CD4-positive, alpha-beta T cell treated with Interleukin-15 for 4 hours (primary cell): ENCODE results near the gene IPPK.
"Not testable (repeated sequence)": the region's sequence is repeated elsewhere in the genome, so short reads cannot be mapped to it uniquely, and the experiment has no call there.

Experiments used
- DNase-seq: peaks from one replicate; pipeline ENCODE4 v3.0.0-alpha.2; 2020; ENCODE audit warnings: low spot score

IPPK gene

DNA sequence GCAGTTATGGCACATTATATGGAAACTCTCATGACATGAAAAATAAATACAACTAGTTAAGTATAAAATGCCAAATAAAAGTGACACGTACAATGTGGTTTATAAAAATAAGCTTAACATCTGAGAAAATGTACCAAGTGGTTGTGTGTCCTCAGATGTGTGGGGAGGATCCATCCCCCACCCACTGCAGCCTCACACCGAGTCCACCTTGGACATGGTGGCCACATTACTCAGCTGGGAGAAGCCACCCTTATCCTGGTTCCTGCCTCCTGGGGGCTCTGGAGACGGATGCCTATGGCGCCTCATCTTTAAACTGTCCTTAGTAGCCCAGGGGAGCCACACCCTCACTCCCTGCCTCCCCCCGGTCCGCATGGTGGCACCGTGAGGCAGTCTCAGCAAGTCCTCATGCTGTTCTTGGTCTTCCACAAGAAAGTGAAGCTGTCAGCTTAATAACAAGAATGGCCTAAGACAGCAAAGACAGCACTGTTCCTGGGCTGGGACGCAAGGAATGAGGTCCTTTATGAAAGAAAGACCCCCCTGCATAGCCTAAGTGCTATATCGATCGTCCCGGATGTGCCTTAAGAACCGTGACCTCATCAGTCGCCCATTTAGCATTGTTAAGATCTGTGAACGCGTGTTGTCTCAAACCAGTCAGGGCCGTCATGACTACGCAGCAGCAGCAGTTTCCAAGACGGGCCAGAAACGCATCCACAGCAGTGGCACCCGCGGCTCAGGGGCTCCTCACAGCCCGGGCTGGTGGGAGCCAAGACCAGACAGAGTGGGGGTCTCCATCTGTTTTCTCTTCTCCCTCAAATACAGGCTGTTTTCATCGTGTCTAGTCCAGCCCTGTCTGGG is 56.4 kb downstream of the IPPK start:
- DNase-seq: no peak

- no peak for DNase-seq
Observed at GRCh38 chr9:92612816-92613215, 57.1 kb downstream of the IPPK start.

DNA sequence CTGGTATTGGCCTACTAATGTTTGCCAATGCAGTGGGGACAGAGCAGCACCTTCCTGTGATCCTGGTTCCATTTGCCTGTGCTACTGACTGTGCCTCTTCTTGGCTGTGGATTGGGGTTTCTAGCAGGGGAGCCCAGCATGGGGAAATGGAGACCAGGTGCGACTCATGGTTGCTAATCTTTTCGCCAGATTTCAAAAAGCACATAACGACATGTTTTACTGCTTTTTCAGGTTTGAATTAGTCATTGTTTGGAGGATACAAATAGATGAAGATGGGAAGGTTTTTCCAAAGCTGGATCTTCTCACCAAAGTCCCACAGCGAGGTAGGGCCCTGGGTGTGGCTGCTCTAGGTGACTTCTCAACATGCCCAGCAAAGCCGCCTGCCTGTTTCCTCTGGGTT is 57.6 kb downstream of the IPPK start:
- DNase-seq: no peak

- DNase-seq: no peak
Observed at GRCh38 chr9:92611621-92612285, 58.2 kb downstream of the IPPK start.

GRCh38 chr9:92610470-92611420 is 59.2 kb downstream of the IPPK start:
- DNase-seq: no peak

DNA sequence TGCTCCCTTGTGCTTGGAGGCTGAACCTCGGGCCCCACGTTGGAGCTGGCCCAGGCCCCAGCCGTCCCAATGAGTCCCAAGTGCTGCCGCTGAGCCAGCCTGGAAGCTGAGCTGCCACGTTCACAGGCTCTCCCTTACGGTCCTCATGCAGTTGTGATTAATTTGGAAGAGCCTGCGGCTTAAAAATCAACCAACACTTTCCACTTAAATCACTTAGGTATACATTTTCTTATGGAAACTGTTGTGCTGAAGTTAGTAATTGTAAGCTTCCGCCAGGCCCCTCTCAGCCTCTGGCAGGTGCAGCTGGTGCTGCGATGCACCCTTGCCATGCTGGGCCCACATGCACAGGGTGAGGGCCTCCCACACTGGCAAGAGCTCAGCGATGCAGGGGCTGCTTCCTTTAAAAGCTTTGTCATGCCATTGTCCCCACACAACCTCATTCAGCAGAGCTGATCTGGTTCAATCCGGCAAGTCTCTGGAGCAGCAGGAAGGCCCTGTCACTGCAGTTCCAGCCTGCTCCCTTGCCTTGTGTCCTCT is 61.0 kb downstream of the IPPK start:
- DNase-seq: no peak

DNA sequence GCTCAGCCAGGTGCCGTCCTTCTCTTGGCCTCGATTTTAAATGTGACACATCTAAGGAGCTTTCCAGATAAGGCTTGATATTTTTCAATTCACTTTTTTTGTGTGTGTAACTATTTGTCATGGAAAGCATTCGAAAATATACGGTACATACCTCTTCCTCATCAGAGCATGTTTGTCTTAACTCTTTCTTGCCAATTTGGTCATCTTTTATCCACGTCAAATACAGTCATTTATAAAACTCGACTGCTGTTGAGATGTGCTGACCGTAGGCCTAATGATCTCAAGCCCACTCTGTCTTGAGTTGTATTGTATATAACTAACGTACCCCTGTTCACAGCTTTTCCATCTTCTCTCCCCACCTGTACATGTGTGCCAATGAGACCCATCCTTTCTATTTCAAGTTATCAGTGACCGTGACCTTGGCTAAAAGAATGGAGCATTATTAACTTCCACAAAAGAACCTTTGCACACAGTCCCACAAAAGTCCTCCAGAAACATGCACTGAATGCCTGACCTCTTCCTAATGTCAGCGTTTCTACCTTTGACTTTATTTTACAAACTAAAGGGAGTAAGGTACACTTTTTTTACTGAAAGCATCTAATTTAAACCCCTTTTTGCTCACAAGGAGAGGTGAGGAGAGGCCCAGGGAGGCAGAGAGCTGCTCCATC is 61.6 kb downstream of the IPPK start:
- no peak for DNase-seq

DNA sequence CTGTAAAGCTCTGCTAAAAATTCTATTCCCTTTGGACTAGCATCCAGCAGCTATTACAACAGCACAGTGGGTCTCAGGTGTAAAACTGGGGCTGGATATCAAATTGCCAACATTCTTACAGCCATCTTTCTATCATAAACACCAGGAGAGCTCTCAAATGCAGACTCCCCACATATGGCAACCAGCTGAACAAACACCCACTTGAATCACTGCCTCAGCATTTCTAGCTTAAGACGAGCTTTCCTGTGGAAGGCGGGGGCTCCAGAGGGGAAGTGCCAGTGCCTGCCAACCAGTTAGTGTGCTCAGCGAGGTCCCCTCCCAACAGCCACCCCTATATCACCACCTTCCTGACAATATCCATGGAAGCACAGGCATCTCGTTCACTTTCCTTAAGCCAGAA is 62.2 kb downstream of the IPPK start:
- DNase-seq: no peak

DNA sequence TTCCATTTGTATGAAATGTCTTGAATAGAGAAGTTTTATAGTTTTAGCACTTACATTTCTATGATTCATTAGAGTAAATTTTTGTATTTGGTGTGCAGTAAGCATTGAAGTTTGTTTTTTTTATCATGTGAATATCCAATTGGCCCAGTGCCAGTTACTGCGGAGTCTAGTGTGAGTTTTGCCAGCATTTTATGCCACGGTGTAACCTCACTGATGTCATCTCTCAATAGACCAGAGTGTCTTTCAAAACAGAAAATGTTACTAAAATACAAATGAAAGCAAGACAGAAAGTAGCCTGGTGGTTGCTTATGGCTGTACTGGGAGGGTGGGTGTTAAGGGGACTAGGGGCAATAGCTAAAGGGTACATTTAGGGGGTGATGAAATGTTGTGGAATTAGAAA is 62.8 kb downstream of the IPPK start:
- no peak for DNase-seq

DNA sequence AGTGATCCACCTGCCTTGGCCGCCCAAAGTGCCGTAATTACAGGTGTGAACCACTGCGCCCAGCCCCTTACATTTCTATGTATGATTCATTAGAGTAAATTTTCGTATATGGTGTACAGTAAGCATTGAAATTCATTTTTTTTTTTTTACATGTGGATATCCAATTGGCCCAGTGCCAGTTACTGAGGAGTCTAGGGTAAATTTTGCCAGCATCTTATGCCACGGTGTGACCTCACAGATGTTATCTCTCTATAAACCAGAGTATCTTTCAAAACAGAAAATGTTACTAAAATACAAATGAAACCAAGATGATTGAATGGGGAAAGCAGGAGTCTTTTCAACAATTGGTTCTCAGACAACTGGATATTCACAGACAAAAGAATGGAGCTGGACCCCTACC is 64.7 kb downstream of the IPPK start:
- DNase-seq: no peak

- no peak for DNase-seq
Observed at GRCh38 chr9:92603990-92604389, 65.9 kb downstream of the IPPK start.

DNA sequence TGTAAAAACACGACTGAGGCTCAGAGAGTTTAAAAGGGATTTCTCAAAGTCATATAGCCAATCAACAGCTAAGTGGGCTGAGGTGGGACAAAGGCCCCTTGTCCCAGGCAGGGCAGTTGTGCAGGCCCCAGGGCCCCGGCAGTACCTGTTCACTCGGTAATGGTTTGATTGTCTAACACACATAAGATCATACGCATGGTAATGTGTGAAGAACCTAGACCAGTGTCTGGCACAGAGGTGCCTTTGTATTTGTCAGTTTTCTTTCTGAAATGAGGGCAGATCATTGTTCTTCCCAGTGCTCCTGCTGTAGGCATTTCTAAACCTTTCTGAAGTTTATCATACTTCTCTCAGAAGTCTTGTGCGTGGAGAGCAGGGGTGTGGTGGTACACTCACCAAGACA is 66.8 kb downstream of the IPPK start:
- no peak for DNase-seq

DNA sequence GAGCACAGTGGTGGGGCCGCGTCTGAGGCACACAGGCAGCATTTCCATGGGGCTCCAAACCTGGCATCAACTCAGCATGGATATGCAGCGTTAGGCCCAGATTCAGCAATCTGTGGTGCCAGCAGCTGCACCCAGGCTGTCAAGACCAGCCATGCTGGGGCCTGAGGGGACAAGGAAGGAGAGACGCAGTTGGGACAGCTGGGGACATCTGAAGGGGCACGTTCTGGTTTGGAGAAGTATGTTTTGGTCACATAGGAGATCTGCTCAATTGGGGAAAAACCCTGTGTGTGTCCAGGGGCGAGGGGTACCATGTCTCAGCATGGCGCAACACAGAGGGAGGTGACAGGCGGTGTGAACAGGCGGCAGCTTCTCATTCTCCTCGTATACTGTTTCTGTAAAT is 67.5 kb downstream of the IPPK start:
- no peak for DNase-seq

GRCh38 chr9:92601451-92601850 is 68.5 kb downstream of the IPPK start:
- no peak for DNase-seq

DNA sequence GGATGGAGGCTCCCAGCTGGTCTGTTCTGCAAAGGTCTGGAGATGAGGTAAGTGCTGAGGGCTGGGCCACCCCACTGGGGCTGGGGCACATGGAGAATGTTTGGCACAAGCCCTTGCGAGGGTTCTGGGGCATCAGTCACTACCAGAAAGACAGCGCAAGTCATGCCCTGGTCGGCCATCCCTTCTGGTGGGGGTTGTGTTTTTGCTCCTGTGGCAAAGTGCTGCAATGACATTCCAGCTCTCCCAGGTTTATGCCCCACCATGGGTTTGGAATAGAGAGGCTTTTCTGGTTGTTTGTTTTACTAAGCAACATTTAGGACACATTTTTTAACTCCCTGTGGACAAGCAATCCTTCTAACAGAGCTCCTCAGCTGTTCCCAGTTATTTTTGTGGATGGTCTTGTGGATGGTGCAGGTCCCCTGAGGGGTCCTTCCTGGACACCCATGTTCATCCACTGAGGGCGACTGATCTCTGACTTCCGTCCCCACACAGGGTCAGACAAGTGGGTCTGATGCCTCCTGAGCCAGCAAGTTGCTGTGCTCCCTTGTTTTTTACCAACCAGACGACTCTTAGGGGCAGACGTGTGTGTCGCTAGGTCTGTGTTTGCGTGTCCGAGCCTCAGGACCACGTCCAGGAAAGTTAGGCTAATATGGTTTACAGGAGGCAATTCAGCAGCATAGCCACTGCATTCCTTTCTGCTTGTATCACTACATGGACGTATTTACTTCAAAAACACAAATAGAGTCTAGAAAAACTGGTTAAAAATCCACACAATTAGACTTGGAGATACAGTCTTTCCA is 69.3 kb downstream of the IPPK start:
- DNase-seq: no peak

GRCh38 chr9:92599938-92600461 is 69.9 kb downstream of the IPPK start:
- no peak for DNase-seq

- no peak for DNase-seq
Observed at GRCh38 chr9:92598382-92598781, 71.5 kb downstream of the IPPK start.

DNA sequence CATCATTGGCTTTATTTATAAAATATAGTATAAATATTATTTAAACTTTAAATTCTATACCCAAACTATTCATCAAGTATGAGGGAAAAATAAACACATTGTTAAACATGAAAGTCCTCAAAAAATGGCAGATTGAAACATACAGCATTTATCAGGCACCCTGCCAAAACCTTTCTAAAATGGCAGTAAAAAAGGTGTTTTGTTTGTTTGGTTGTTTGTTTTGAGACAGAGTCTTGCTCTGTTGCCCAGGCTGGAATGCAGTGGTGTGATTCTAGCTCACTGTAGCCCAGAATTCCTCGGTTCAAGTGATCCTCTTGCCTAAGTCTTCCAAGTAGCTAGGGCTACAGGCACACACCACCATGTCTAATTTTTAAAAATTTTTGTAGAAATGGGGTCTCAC is 74.0 kb downstream of the IPPK start:
- no peak for DNase-seq

DNA sequence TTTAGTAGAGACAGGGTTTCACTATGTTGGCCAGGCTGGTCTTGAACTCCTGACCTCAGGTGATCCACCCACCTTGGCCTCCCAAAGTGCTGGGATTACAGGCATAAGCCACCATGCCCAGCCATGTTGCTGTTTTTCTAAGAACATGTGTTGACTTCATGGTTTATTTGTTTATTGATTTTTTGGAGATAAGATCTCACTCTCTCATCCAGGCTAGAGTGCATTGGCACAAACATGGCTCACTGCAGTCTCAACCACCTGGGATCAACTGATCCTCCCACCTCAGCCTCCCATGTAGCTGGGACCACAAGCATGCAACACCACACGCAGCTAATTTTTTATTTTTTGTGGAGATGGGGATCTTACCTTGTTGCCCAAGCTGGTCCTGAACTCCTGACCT is 74.9 kb downstream of the IPPK start:
- not testable (repeated sequence) for DNase-seq
